Hepatocyte (in vitro differentiated cells): ENCODE results near the gene SLC36A3. TPM values are rescaled to one million over a fixed set of nuclear protein-coding genes. Genes with fewer than 3 reads are reported as not detected.

Experiments used
- DNase-seq: peaks from one replicate; pipeline ENCODE4 v3.0.0-alpha.2; 2016; ENCODE audit warnings: low spot score
- H2AFZ ChIP-seq: fragments of 200-600 bp; sonication (generic); 2 replicates; pipeline ENCODE4 v1.6.0; 2016; ENCODE audit warnings: antibody characterized with exemption, mild to moderate bottlenecking
- H3K27ac ChIP-seq: fragments of 200-600 bp; sonication (generic); 2 replicates; pipeline ENCODE4 v1.5.1; 2016; ENCODE audit warnings: mild to moderate bottlenecking
- H3K27me3 ChIP-seq: fragments of 200-600 bp; sonication (generic); 2 replicates; pipeline ENCODE4 v1.6.1; 2016
- H3K36me3 ChIP-seq: fragments of 200-600 bp; sonication (generic); replicated peaks from 2 replicates; pipeline ENCODE4 v1.5.1; 2016; ENCODE audit warnings: low read depth; ENCODE audit not compliant: insufficient read depth
- H3K4me1 ChIP-seq: fragments of 200-600 bp; sonication (generic); 2 replicates; pipeline ENCODE4 v1.5.1; 2016; ENCODE audit warnings: mild to moderate bottlenecking, moderate library complexity; ENCODE audit not compliant: insufficient read depth
- H3K4me2 ChIP-seq: fragments of 200-600 bp; sonication (generic); 2 replicates; pipeline ENCODE4 v1.6.0; 2016
- H3K4me3 ChIP-seq: fragments of 200-600 bp; sonication (generic); 2 replicates; pipeline ENCODE4 v1.5.1; 2016; ENCODE audit warnings: mild to moderate bottlenecking
- H3K79me2 ChIP-seq: fragments of 200-600 bp; sonication (generic); 2 replicates; pipeline ENCODE4 v1.6.0; 2017; ENCODE audit warnings: mild to moderate bottlenecking
- H3K9me2 ChIP-seq: fragments of 200-600 bp; sonication (generic); replicated peaks from 2 replicates; pipeline ENCODE4 v1.6.0; 2017; ENCODE audit warnings: mild to moderate bottlenecking; ENCODE audit not compliant: insufficient read depth
- H3K9me3 ChIP-seq: fragments of 200-600 bp; sonication (generic); 2 replicates; pipeline ENCODE4 v1.5.1; 2016; ENCODE audit warnings: low read depth, mild to moderate bottlenecking
- H4K20me1 ChIP-seq: fragments of 200-600 bp; sonication (generic); 2 replicates; pipeline ENCODE4 v1.6.0; 2016; ENCODE audit warnings: mild to moderate bottlenecking; ENCODE audit not compliant: insufficient read depth, poor library complexity, severe bottlenecking
- CTCF ChIP-seq: fragments of 200-600 bp; sonication (generic); IDR thresholded peaks from 2 replicates; pipeline ENCODE4 v1.5.1; 2016; ENCODE audit warnings: antibody characterized with exemption, mild to moderate bottlenecking; ENCODE audit not compliant: poor library complexity
- EZH2 ChIP-seq: fragments of 200-600 bp; sonication (generic); IDR thresholded peaks from 2 replicates; pipeline ENCODE4 v1.6.1; 2016; ENCODE audit warnings: antibody characterized with exemption, mild to moderate bottlenecking, borderline replicate concordance
- EZH2phosphoT487 ChIP-seq: fragments of 200-600 bp; sonication (generic); IDR thresholded peaks from one replicate; pipeline ENCODE4 v1.6.1; 2018; ENCODE audit warnings: antibody characterized with exemption, mild to moderate bottlenecking, low read depth, moderate library complexity; ENCODE audit not compliant: unreplicated experiment, severe bottlenecking
- WGBS: methylation state at CpG from one replicate; pipeline ENCODE4 v1.1.6; 2016; ENCODE audit warnings: low lambda C conversion rate; ENCODE audit errors: missing lambda C conversion rate; 5-methylcytosine and 5-hydroxymethylcytosine counted together
- polyA plus RNA-seq: library from polyadenylated mRNA; unstranded; fragments of >200 nt; fragmentation: Nextera tagmentation; extraction: Ambion mirVana; gene quantifications from 2 replicates; pipeline ENCODE4 v1.2.1, GENCODE V29; 2016
- total RNA-seq: library from RNA; depleted of rRNA; stranded (reverse); fragments of >200 nt; gene quantifications from 2 replicates; pipeline ENCODE4 v1.2.3, GENCODE V29; 2014

Gene SLC36A3
- total and polyA plus RNA-seq, 2 experiments from 2014 or later: not detected

GRCh38 chr5:151340004-151340403 lies 36.4 kb upstream of the SLC36A3 start:
- no peak overlapping the region for H3K27ac ChIP-seq
- no peaks in the 10 kb centered on the region for H3K9me2 ChIP-seq
- no peaks in the 10 kb centered on the region for H3K9me3 ChIP-seq
- peaks cover 4% of the 10 kb centered on the region for H3K27me3 ChIP-seq
- no peaks in the 10 kb centered on the region for H4K20me1 ChIP-seq
- H3K4me1 ChIP-seq: peaks cover 1% of the 10 kb centered on the region
- H3K36me3 ChIP-seq: no peaks in the 10 kb centered on the region
- no peak overlapping the region for H2AFZ ChIP-seq
- no peak for TF ChIP-seq CTCF
- no peak for TF ChIP-seq EZH2phosphoT487
- no peak for TF ChIP-seq EZH2
- H3K4me2 ChIP-seq: no peak overlapping the region
- no peak for DNase-seq
- no peak overlapping the region for H3K4me3 ChIP-seq
- 84% methylated on average over 3 of the region's 3 CpGs for WGBS
- no peaks in the 10 kb centered on the region for H3K79me2 ChIP-seq

GRCh38 chr5:151338734-151339133 lies 35.2 kb upstream of the SLC36A3 start:
- Histone ChIP-seq H3K36me3 (no peaks in the 10 kb centered on the region), H4K20me1 (no peaks in the 10 kb centered on the region), H3K27ac (no peak overlapping the region), H3K27me3 (peaks cover 4% of the 10 kb centered on the region), H3K4me2 (no peak overlapping the region), H3K9me2 (no peaks in the 10 kb centered on the region), H3K4me3 (no peak overlapping the region), H2AFZ (no peak overlapping the region), H3K9me3 (no peaks in the 10 kb centered on the region), H3K79me2 (no peaks in the 10 kb centered on the region), H3K4me1 (no peaks in the 10 kb centered on the region)
- 65% methylated on average over 4 of the region's 4 CpGs for WGBS
- no peak for TF ChIP-seq CTCF
- TF ChIP-seq EZH2: no peak
- TF ChIP-seq EZH2phosphoT487: no peak
- DNase-seq: no peak

- Histone ChIP-seq H3K4me1 (no peaks in the 10 kb centered on the region), H4K20me1 (no peaks in the 10 kb centered on the region), H3K36me3 (no peaks in the 10 kb centered on the region), H3K79me2 (no peaks in the 10 kb centered on the region), H2AFZ (no peak overlapping the region), H3K9me3 (no peaks in the 10 kb centered on the region), H3K4me2 (no peak overlapping the region), H3K27me3 (no peaks in the 10 kb centered on the region), H3K9me2 (no peaks in the 10 kb centered on the region), H3K27ac (no peak overlapping the region), H3K4me3 (no peak overlapping the region)
- 96% methylated on average over 2 of the region's 2 CpGs for WGBS
- no peak for TF ChIP-seq CTCF
- no peak for TF ChIP-seq EZH2phosphoT487
- TF ChIP-seq EZH2: no peak
- DNase-seq: no peak
Measured at GRCh38 chr5:151332857-151333256, 29.3 kb upstream of the SLC36A3 start.

GRCh38 chr5:151328734-151329133 lies 25.2 kb upstream of the SLC36A3 start:
- Histone ChIP-seq H3K9me2 (no peaks in the 10 kb centered on the region), H3K27me3 (no peaks in the 10 kb centered on the region), H3K36me3 (no peaks in the 10 kb centered on the region), H3K4me1 (no peaks in the 10 kb centered on the region), H3K4me2 (no peak overlapping the region), H3K4me3 (no peak overlapping the region), H4K20me1 (no peaks in the 10 kb centered on the region), H3K27ac (no peak overlapping the region), H3K9me3 (no peaks in the 10 kb centered on the region), H2AFZ (no peak overlapping the region), H3K79me2 (no peaks in the 10 kb centered on the region)
- WGBS: 97% methylated on average over 4 of the region's 4 CpGs
- TF ChIP-seq EZH2 (no peak), CTCF (no peak), EZH2phosphoT487 (no peak)
- DNase-seq: no peak
